K562 (cell line): ENCODE data around the gene COMTD1. TPM values are rescaled to one million over a fixed set of nuclear protein-coding genes. Genes with fewer than 3 reads are reported as not detected.
A peak's percentile ranks its signal among the peaks of the same experiment; 100 is the strongest.

Experiments used
- ARID1B ChIP-seq: fragments of 450-650 bp; IDR thresholded peaks from 2 replicates; pipeline ENCODE4 v1.6.1; 2016; ENCODE audit warnings: antibody characterized with exemption, mild to moderate bottlenecking, inconsistent platforms
- CTBP1 ChIP-seq: fragments of 450-650 bp; IDR thresholded peaks from 2 replicates; pipeline ENCODE4 v1.6.1; 2016; ENCODE audit warnings: borderline replicate concordance
- DPF2 ChIP-seq: fragments of 450-650 bp; IDR thresholded peaks from 2 replicates; pipeline ENCODE4 v1.6.1; 2016
- GTF2F1 ChIP-seq: IDR thresholded peaks from 2 replicates; pipeline ENCODE4 v1.6.1; 2011; ENCODE audit warnings: low read depth, low read length, improper control_type of control experiment
- HDAC1 ChIP-seq, 2 experiments: fragments of 450-650 bp; IDR thresholded peaks; 2 replicates each; pipeline ENCODE4 v1.6.1; 2016 to 2017; ENCODE audit warnings: inconsistent platforms in 1 of 2, mild to moderate bottlenecking in 1 of 2, moderate library complexity in 1 of 2
- NR2C2 ChIP-seq, 2 experiments: fragments of 200-800 bp in 1 of 2; sonication (Bioruptor generic) in 1 of 2; sonication (generic) in 1 of 2; formaldehyde crosslinking in 1 of 2; IDR thresholded peaks; 2 replicates each; pipeline versions ENCODE4 v1.6.1 to v1.8.0; 2016 to 2022; ENCODE audit warnings: mild to moderate bottlenecking in 1 of 2, missing compliant biosample characterization in 1 of 2, missing genetic modification characterization in 1 of 2, missing genetic modification reagents in 1 of 2
- SIRT6 ChIP-seq: IDR thresholded peaks from one replicate; pipeline ENCODE4 v1.6.1; 2012; ENCODE audit warnings: low read depth, mild to moderate bottlenecking, control low read depth, inconsistent platforms, low read length, moderate library complexity
- ZEB2 ChIP-seq: fragments of 450-650 bp; IDR thresholded peaks from 2 replicates; pipeline ENCODE4 v1.6.1; 2016
- ZNF76 ChIP-seq: fragments of 250-450 bp; sonication (Bioruptor Pico); IDR thresholded peaks from 2 replicates; pipeline ENCODE4 v1.4.0; 2020; ENCODE audit warnings: mild to moderate bottlenecking, moderate library complexity, borderline replicate concordance
- polyA plus RNA-seq, 8 experiments: library from polyadenylated mRNA; depleted of rRNA in 4 of 8; stranded (reverse) in 5 of 8; unstranded in 3 of 8; fragments of >200 nt; fragmentation: Nextera tagmentation in 2 of 8; fragmentation: Illumina TruSeq in 1 of 8; extraction: Ambion mirVana in 2 of 8; extraction: Trizol in 1 of 8; gene quantifications; 2 replicates each; pipeline versions ENCODE4 v1.2.1 to v1.2.3, GENCODE V29; 2011 to 2014; ENCODE audit warnings: inconsistent platforms in 1 of 8, missing spikeins in 1 of 8
- total RNA-seq, 7 experiments: library from RNA; depleted of rRNA in 6 of 7; stranded (reverse); fragments of >200 nt in 6 of 7; fragmentation: Illumina TruSeq in 2 of 7; extraction: Trizol in 2 of 7; gene quantifications; 2 replicates each; pipeline versions ENCODE4 v1.2.1 to v1.2.3, GENCODE V29; 2011 to 2021; ENCODE audit warnings: low replicate concordance in 1 of 7
- TF ChIP-seq, protein P1 (sequence below): fragments of 250-450 bp; sonication (Bioruptor Pico); IDR thresholded peaks from 2 replicates; pipeline ENCODE4 v1.4.0; 2020
- TF ChIP-seq, protein P2 (sequence below): conservative IDR thresholded peaks from 2 replicates; pipeline ENCODE4 v1.6.1; 2011; ENCODE audit warnings: low read depth, mild to moderate bottlenecking, low read length; ENCODE audit not compliant: control insufficient read depth
- TF ChIP-seq, protein P3 (sequence below): fragments of 450-650 bp; IDR thresholded peaks from 2 replicates; pipeline ENCODE4 v1.6.1; 2018; ENCODE audit not compliant: partially characterized antibody
- TF ChIP-seq, protein P4 (sequence below), 2 experiments: IDR thresholded peaks; 2 replicates each; pipeline ENCODE4 v1.6.1; 2011; ENCODE audit warnings: borderline replicate concordance in 1 of 2, control low read depth in 1 of 2, low read depth in 1 of 2, low read length in 1 of 2, mild to moderate bottlenecking in 1 of 2, mixed read lengths in 1 of 2, moderate library complexity in 1 of 2; ENCODE audit not compliant: insufficient read depth in 1 of 2, insufficient read length in 1 of 2, poor library complexity in 1 of 2, severe bottlenecking in 1 of 2; ENCODE audit errors: extremely low read depth in 1 of 2
- TF ChIP-seq, protein P5 (sequence below): fragments of 450-650 bp; IDR thresholded peaks from 2 replicates; pipeline ENCODE4 v1.6.1; 2014; ENCODE audit warnings: low read depth, mild to moderate bottlenecking, moderate library complexity, borderline replicate concordance

COMTD1 gene
- total and polyA plus RNA-seq, 9 of the 15 experiments (the other 6 are each of a cell fraction or from before 2014, with no cell fraction given): 0.41 to 112 (median 13.7) TPM

DNA sequence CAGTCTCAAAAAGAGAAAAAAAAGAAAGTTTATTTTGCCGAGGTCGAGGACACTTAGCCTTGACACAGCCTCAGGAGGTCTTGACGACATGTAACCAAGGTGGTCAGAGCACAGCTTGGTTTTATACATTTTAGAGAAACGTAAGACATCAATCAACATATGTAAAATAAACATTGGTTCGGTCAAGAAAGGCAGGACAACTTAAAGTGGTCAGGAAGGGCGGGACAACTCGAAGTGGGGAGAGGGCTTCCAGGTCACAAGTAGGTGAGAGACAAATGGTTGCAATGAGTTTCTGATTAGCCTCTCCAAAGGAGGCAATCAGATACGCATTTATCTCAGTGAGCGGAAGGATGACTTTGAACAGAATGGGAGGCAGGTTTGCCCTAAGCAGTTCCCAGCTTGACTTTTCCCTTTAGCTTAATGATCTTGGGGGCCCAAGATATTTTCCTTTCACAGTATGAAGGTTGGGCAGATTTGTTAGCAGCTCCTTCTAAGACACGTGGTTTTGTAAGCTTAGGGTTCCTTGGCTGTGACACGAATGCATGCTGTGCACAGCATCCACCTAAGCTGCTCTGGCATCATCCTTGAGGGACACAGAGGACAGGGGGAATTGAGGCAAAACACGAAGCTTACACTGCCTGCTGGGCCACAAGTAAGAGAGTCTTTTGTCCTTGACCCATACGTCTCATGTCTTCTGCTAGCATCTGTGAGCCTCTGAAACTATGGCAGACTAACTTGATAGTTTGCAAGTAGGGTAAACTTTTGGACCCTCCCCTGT lies 28.5 kb downstream of the COMTD1 start (continued):
- TF ChIP-seq ARID1B (0 out of 2 replicates have a peak, but pooled peaks have one; percentile 45), ZNF76 (CRISPR knock-in tag) (no peak), HDAC1 (IDR thresholded peaks at IDR 0.05) (0 out of 4 replicates have a peak, but pooled peaks of 1 of the 2 experiments have one; percentile 15), DPF2 (peak; percentile 67), NR2C2 (CRISPR knock-in tag; IDR thresholded peaks at IDR 0.05) (no peak), NR2C2 (tag; IDR thresholded peaks at IDR 0.05) (0 out of 2 replicates have a peak, but pooled peaks have one; percentile 37), GTF2F1 (no peak), CTBP1 (0 out of 2 replicates have a peak, but pooled peaks have one; percentile 35), SIRT6 (no peak), ZEB2 (peak; percentile 30; the same call in 1 of the 2 replicates)
- TF ChIP-seq, protein P1, sequence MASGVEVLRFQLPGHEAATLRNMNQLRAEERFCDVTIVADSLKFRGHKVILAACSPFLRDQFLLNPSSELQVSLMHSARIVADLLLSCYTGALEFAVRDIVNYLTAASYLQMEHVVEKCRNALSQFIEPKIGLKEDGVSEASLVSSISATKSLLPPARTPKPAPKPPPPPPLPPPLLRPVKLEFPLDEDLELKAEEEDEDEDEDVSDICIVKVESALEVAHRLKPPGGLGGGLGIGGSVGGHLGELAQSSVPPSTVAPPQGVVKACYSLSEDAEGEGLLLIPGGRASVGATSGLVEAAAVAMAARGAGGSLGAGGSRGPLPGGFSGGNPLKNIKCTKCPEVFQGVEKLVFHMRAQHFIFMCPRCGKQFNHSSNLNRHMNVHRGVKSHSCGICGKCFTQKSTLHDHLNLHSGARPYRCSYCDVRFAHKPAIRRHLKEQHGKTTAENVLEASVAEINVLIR (CRISPR knock-in tag): no peak
- TF ChIP-seq, protein P2, sequence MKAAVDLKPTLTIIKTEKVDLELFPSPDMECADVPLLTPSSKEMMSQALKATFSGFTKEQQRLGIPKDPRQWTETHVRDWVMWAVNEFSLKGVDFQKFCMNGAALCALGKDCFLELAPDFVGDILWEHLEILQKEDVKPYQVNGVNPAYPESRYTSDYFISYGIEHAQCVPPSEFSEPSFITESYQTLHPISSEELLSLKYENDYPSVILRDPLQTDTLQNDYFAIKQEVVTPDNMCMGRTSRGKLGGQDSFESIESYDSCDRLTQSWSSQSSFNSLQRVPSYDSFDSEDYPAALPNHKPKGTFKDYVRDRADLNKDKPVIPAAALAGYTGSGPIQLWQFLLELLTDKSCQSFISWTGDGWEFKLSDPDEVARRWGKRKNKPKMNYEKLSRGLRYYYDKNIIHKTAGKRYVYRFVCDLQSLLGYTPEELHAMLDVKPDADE: no peak
- TF ChIP-seq, protein P3, sequence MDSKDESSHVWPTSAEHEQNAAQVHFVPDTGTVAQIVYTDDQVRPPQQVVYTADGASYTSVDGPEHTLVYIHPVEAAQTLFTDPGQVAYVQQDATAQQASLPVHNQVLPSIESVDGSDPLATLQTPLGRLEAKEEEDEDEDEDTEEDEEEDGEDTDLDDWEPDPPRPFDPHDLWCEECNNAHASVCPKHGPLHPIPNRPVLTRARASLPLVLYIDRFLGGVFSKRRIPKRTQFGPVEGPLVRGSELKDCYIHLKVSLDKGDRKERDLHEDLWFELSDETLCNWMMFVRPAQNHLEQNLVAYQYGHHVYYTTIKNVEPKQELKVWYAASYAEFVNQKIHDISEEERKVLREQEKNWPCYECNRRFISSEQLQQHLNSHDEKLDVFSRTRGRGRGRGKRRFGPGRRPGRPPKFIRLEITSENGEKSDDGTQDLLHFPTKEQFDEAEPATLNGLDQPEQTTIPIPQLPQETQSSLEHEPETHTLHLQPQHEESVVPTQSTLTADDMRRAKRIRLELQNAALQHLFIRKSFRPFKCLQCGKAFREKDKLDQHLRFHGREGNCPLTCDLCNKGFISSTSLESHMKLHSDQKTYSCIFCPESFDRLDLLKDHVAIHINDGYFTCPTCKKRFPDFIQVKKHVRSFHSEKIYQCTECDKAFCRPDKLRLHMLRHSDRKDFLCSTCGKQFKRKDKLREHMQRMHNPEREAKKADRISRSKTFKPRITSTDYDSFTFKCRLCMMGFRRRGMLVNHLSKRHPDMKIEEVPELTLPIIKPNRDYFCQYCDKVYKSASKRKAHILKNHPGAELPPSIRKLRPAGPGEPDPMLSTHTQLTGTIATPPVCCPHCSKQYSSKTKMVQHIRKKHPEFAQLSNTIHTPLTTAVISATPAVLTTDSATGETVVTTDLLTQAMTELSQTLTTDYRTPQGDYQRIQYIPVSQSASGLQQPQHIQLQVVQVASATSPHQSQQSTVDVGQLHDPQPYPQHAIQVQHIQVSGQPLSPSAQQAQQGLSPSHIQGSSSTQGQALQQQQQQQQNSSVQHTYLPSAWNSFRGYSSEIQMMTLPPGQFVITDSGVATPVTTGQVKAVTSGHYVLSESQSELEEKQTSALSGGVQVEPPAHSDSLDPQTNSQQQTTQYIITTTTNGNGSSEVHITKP: peak; percentile 86
- TF ChIP-seq, protein P4, sequence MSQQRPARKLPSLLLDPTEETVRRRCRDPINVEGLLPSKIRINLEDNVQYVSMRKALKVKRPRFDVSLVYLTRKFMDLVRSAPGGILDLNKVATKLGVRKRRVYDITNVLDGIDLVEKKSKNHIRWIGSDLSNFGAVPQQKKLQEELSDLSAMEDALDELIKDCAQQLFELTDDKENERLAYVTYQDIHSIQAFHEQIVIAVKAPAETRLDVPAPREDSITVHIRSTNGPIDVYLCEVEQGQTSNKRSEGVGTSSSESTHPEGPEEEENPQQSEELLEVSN (IDR thresholded peaks at IDR 0.05; ENCODE audit: borderline replicate concordance in 1 of 2, extremely low read depth in 1 of 2, insufficient read depth in 1 of 2, insufficient read length in 1 of 2, low read depth in 1 of 2, low read length in 1 of 2, poor library complexity in 1 of 2, severe bottlenecking in 1 of 2): peak in 1 of 2 experiments; percentile 31
- TF ChIP-seq, protein P5, sequence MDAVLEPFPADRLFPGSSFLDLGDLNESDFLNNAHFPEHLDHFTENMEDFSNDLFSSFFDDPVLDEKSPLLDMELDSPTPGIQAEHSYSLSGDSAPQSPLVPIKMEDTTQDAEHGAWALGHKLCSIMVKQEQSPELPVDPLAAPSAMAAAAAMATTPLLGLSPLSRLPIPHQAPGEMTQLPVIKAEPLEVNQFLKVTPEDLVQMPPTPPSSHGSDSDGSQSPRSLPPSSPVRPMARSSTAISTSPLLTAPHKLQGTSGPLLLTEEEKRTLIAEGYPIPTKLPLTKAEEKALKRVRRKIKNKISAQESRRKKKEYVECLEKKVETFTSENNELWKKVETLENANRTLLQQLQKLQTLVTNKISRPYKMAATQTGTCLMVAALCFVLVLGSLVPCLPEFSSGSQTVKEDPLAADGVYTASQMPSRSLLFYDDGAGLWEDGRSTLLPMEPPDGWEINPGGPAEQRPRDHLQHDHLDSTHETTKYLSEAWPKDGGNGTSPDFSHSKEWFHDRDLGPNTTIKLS: no peak
